Measurements from ENCODE around the gene TRIP12.

The TRIP12 gene

GRCh38 chr2:229870903-229871656, 50.7 kb downstream of the TRIP12 start:
- ChIA-PET CTCF (no interaction called here), POLR2A (no interaction called here)
- DNase-seq (ENCODE audit: extremely low spot score), result no peak
- no peak for TF ChIP-seq CTCF (IDR thresholded peaks at IDR 0.05; ENCODE audit: control extremely low read depth, extremely low read depth, low read depth, missing control alignments)

GRCh38 chr2:229869226-229869625, 52.6 kb downstream of the TRIP12 start:
- no peak for TF ChIP-seq CTCF (IDR thresholded peaks at IDR 0.05; ENCODE audit: control extremely low read depth, extremely low read depth, low read depth, missing control alignments)
- POLR2A ChIA-PET, result no interaction called here
- CTCF ChIA-PET, result interaction anchor here (1.1 to 1.6 kb wide), 3 partner anchors 10 to 42 kb away, joined by 3 to 4 read pairs (median 3); no protein-coding TSS in a partner anchor
- DNase-seq (ENCODE audit: extremely low spot score), result peak; percentile 24

GRCh38 chr2:229868794-229869193, 53.0 kb downstream of the TRIP12 start:
- ChIA-PET CTCF (interaction anchor here (1.1 to 1.6 kb wide), 3 partner anchors 10 to 42 kb away, joined by 3 to 4 read pairs (median 3); no protein-coding TSS in a partner anchor), POLR2A (no interaction called here)
- DNase-seq (ENCODE audit: extremely low spot score), result no peak
- no peak for TF ChIP-seq CTCF (IDR thresholded peaks at IDR 0.05; ENCODE audit: control extremely low read depth, extremely low read depth, low read depth, missing control alignments)

- ChIA-PET CTCF (interaction anchor here (1.1 to 3.2 kb wide), 3 partner anchors 13 to 27 kb away, joined by 3 to 13 read pairs (median 8); no protein-coding TSS in a partner anchor), POLR2A (no interaction called here)
- DNase-seq (ENCODE audit: extremely low spot score), result no peak
- no peak for TF ChIP-seq CTCF (IDR thresholded peaks at IDR 0.05; ENCODE audit: control extremely low read depth, extremely low read depth, low read depth, missing control alignments)
Observed at GRCh38 chr2:229865033-229865432, 56.8 kb downstream of the TRIP12 start.

- POLR2A ChIA-PET, result no interaction called here
- TF ChIP-seq CTCF (IDR thresholded peaks at IDR 0.05; ENCODE audit: control extremely low read depth, extremely low read depth, low read depth, missing control alignments), result no peak
- DNase-seq (ENCODE audit: extremely low spot score), result no peak
- CTCF ChIA-PET, result interaction anchor here (1.6 kb wide), 1 partner anchor 15 kb away, joined by 3 read pairs; no protein-coding TSS in a partner anchor
Observed at GRCh38 chr2:229861431-229861830, 60.4 kb downstream of the TRIP12 start.

GRCh38 chr2:229860334-229860733, 61.5 kb downstream of the TRIP12 start:
- DNase-seq (ENCODE audit: extremely low spot score), result no peak
- POLR2A ChIA-PET, result no interaction called here
- TF ChIP-seq CTCF (IDR thresholded peaks at IDR 0.05; ENCODE audit: control extremely low read depth, extremely low read depth, low read depth, missing control alignments), result no peak
- CTCF ChIA-PET, result no interaction called here

Data from GM10248 (cell line).